ENCODE data around the gene CFAP54.

- no peak for TF ChIP-seq TAF1 (IDR thresholded peaks at IDR 0.05; ENCODE audit: low read depth, low read length)
- no peak for TF ChIP-seq POLR2AphosphoS5 (IDR thresholded peaks at IDR 0.05; ENCODE audit: low read depth, low read length)
Observed at GRCh38 chr12:96587691-96588090, 98.3 kb downstream of the CFAP54 start.

Measured in GM12891 (cell line).